Caco-2 (cell line): Measurements from ENCODE around the gene SORL1. TPM values are rescaled to one million over a fixed set of nuclear protein-coding genes. Genes with fewer than 3 reads are reported as not detected.

Source experiments
- BruUV-seq: library from RNA; stranded (reverse); fragments of 400-500 nt; replicated peaks from 2 replicates; lab custom pipeline; 2021; lab: Mats Ljungman, UMichigan
- CTCF ChIA-PET: fragments of 300-600 bp; sonication (Branson Sonifier 250); formaldehyde crosslinking; loops from one replicate; lab custom pipeline; 2022; ENCODE audit warnings: antibody characterized with exemption; lab: Charles Lee
- POLR2A ChIA-PET: fragments of 300-600 bp; sonication (Branson Sonifier 250); formaldehyde crosslinking; loops from one replicate; lab custom pipeline; 2022; ENCODE audit warnings: antibody characterized with exemption; lab: Charles Lee
- DNase-seq, 2 experiments: peaks; one replicate each; pipeline versions ENCODE4 v3.0.0 to v3.0.0-alpha.2; 2020 to 2022
- H3K27me3 ChIP-seq: replicated peaks from 2 replicates; pipeline ENCODE4 v1.6.0; 2011; ENCODE audit warnings: low read length; ENCODE audit not compliant: control insufficient read depth, insufficient read depth
- H3K36me3 ChIP-seq: 2 replicates; pipeline ENCODE4 v1.5.1; 2011; ENCODE audit warnings: low read length; ENCODE audit not compliant: control insufficient read depth, insufficient read depth
- H3K4me1 ChIP-seq: fragments of 250-450 bp; sonication (Bioruptor Pico); 2 replicates; pipeline ENCODE4 v1.5.1; 2020; ENCODE audit warnings: mild to moderate bottlenecking
- H3K4me3 ChIP-seq: 2 replicates; pipeline ENCODE4 v1.5.1; 2011; ENCODE audit warnings: low read depth, mild to moderate bottlenecking, control low read depth, low read length
- H3K9me3 ChIP-seq: fragments of 250-450 bp; sonication (Bioruptor Pico); 2 replicates; pipeline ENCODE4 v1.5.1; 2020; ENCODE audit warnings: mild to moderate bottlenecking, moderate library complexity
- H3K27ac Mint-ChIP-seq: one replicate; pipeline ENCODE4 v1.8.0; 2022; ENCODE audit warnings: mixed read lengths; ENCODE audit not compliant: unreplicated experiment
- H3K27me3 Mint-ChIP-seq: one replicate; pipeline ENCODE4 v1.8.0; 2022; ENCODE audit warnings: mixed read lengths; ENCODE audit not compliant: insufficient read depth, unreplicated experiment
- H3K36me3 Mint-ChIP-seq: one replicate; pipeline ENCODE4 v1.8.0; 2022; ENCODE audit warnings: mild to moderate bottlenecking, mixed read lengths; ENCODE audit not compliant: insufficient read depth, unreplicated experiment
- H3K4me1 Mint-ChIP-seq: one replicate; pipeline ENCODE4 v1.8.0; 2022; ENCODE audit warnings: low read depth, mixed read lengths; ENCODE audit not compliant: unreplicated experiment
- H3K4me3 Mint-ChIP-seq: one replicate; pipeline ENCODE4 v1.8.0; 2022; ENCODE audit warnings: mild to moderate bottlenecking, moderate library complexity, mixed read lengths; ENCODE audit not compliant: unreplicated experiment
- H3K9me3 Mint-ChIP-seq: one replicate; pipeline ENCODE4 v1.8.0; 2022; ENCODE audit warnings: mixed read lengths; ENCODE audit not compliant: unreplicated experiment
- CTCF ChIP-seq, 2 experiments: fragments of 200-600 bp in 1 of 2; IDR thresholded peaks; 1 replicate in 1 of 2; 2 replicates in 1 of 2; pipeline versions ENCODE4 v1.5.1 to v1.8.0; 2011 to 2022; ENCODE audit warnings: antibody characterized with exemption in 1 of 2, control low read depth in 1 of 2, inconsistent platforms in 1 of 2, low read depth in 1 of 2, low read length in 1 of 2, mild to moderate bottlenecking in 1 of 2, moderate library complexity in 1 of 2; ENCODE audit not compliant: insufficient read depth in 1 of 2, severe bottlenecking in 1 of 2, unreplicated experiment in 1 of 2
- intact Hi-C: fragments of 100-400 bp; cut with micrococcal nuclease; formaldehyde crosslinking; loops from one replicate; pipeline ENCODE4 v1.10.0; 2022; ENCODE audit not compliant: unreplicated experiment
- total RNA-seq: library from RNA; stranded (reverse); gene quantifications from 2 replicates; pipeline ENCODE4 v1.2.3, GENCODE V29; 2022

Gene SORL1
- total RNA-seq, 1 experiment from 2014 or later = 26.3 TPM

GRCh38 chr11:121508449-121508848 lies 56.3 kb downstream of the SORL1 start:
- H3K36me3 Mint-ChIP-seq = no peaks in the 10 kb centered on the region
- CTCF ChIA-PET = interaction anchor here (0.7 kb wide), 1 partner anchor 81 kb away, joined by 3 read pairs; no protein-coding TSS in a partner anchor

GRCh38 chr11:121510438-121510837 lies 58.3 kb downstream of the SORL1 start:
- H3K9me3 ChIP-seq = peaks cover 5% of the 10 kb centered on the region; the same call in 1 of the 2 replicates
- no peaks in the 10 kb centered on the region for H3K36me3 ChIP-seq
- H3K27me3 ChIP-seq = no peaks in the 10 kb centered on the region
- no peak overlapping the region for H3K27ac Mint-ChIP-seq
- H3K36me3 Mint-ChIP-seq = no peaks in the 10 kb centered on the region
- no peak overlapping the region for H3K4me3 Mint-ChIP-seq
- ChIA-PET POLR2A (no interaction called here), CTCF (no interaction called here)
- DNase-seq = no peak
- no peak overlapping the region for H3K4me3 ChIP-seq
- no peaks in the 10 kb centered on the region for H3K4me1 ChIP-seq
- H3K4me1 Mint-ChIP-seq = no peaks in the 10 kb centered on the region
- BruUV-seq = no TSS peak
- TF ChIP-seq CTCF (IDR thresholded peaks at IDR 0.05; ENCODE audit: insufficient read depth in 1 of 2, low read depth in 1 of 2, low read length in 1 of 2, severe bottlenecking in 1 of 2, unreplicated experiment in 1 of 2) = no peak
- intact Hi-C loops = no loop called here
- H3K27me3 Mint-ChIP-seq = no peaks in the 10 kb centered on the region
- H3K9me3 Mint-ChIP-seq = peaks cover 17% of the 10 kb centered on the region

More at GRCh38 chr11:121508449-121508848, 56.3 kb downstream of the SORL1 start:
- no TSS peak for BruUV-seq
- H3K4me3 ChIP-seq = no peak overlapping the region
- H3K9me3 ChIP-seq = peaks cover 5% of the 10 kb centered on the region; the same call in 1 of the 2 replicates
- H3K27me3 ChIP-seq = no peaks in the 10 kb centered on the region
- TF ChIP-seq CTCF (IDR thresholded peaks at IDR 0.05; ENCODE audit: insufficient read depth in 1 of 2, low read depth in 1 of 2, low read length in 1 of 2, severe bottlenecking in 1 of 2, unreplicated experiment in 1 of 2) = no peak
- no peaks in the 10 kb centered on the region for H3K36me3 ChIP-seq
- Mint-ChIP-seq H3K4me3 (no peak overlapping the region), H3K9me3 (peaks cover 26% of the 10 kb centered on the region), H3K27me3 (no peaks in the 10 kb centered on the region), H3K27ac (no peak overlapping the region), H3K4me1 (no peaks in the 10 kb centered on the region)
- intact Hi-C loops = no loop called here
- POLR2A ChIA-PET = no interaction called here
- DNase-seq = no peak
- H3K4me1 ChIP-seq = no peaks in the 10 kb centered on the region

- H3K36me3 ChIP-seq = no peaks in the 10 kb centered on the region
- peaks cover 9% of the 10 kb centered on the region for H3K36me3 Mint-ChIP-seq
- CTCF ChIA-PET = no interaction called here
- H3K27me3 Mint-ChIP-seq = no peaks in the 10 kb centered on the region
- H3K4me1 ChIP-seq = no peaks in the 10 kb centered on the region
- intact Hi-C loops = no loop called here
- DNase-seq = no peak
- H3K4me3 Mint-ChIP-seq = no peak overlapping the region
- no TSS peak for BruUV-seq
- POLR2A ChIA-PET = no interaction called here
- no peaks in the 10 kb centered on the region for H3K9me3 ChIP-seq
- no peaks in the 10 kb centered on the region for H3K27me3 ChIP-seq
- H3K4me3 ChIP-seq = no peak overlapping the region
- no peak overlapping the region for H3K27ac Mint-ChIP-seq
- no peaks in the 10 kb centered on the region for H3K4me1 Mint-ChIP-seq
- no peak for TF ChIP-seq CTCF (IDR thresholded peaks at IDR 0.05; ENCODE audit: insufficient read depth in 1 of 2, low read depth in 1 of 2, low read length in 1 of 2, severe bottlenecking in 1 of 2, unreplicated experiment in 1 of 2)
- no peaks in the 10 kb centered on the region for H3K9me3 Mint-ChIP-seq
These were observed 60.7 kb downstream of the SORL1 start for GRCh38 chr11:121512468-121513465.
